HepG2 (cell line): ENCODE data around the gene SELENOV.

Source experiments
- BRD4 ChIP-seq: sonication (generic); formaldehyde crosslinking; IDR thresholded peaks from 2 replicates; pipeline ENCODE4 v1.4.0; 2020; ENCODE audit warnings: missing genetic modification reagents
- CHD2 ChIP-seq: IDR thresholded peaks from 2 replicates; pipeline ENCODE4 v1.6.1; 2011; ENCODE audit warnings: low read depth, low read length, improper control_type of control experiment
- FOXO1 ChIP-seq: sonication (generic); formaldehyde crosslinking; IDR thresholded peaks from 2 replicates; pipeline ENCODE4 v1.4.0; 2020; ENCODE audit warnings: missing genetic modification reagents
- MAX ChIP-seq: IDR thresholded peaks from 2 replicates; pipeline ENCODE4 v1.6.1; 2012; ENCODE audit warnings: inconsistent platforms
- SUZ12 ChIP-seq: fragments of 150-350 bp; IDR thresholded peaks from 2 replicates; pipeline ENCODE4 v1.6.1; 2014; ENCODE audit warnings: low read depth, low read length
- USF2 ChIP-seq, 2 experiments: sonication (generic) in 1 of 2; formaldehyde crosslinking in 1 of 2; IDR thresholded peaks; 2 replicates each; pipeline versions ENCODE4 v1.5.1 to v1.6.1; 2011 to 2020; ENCODE audit warnings: borderline replicate concordance in 1 of 2, low read depth in 1 of 2, low read length in 1 of 2, mild to moderate bottlenecking in 1 of 2, missing genetic modification reagents in 1 of 2, moderate library complexity in 1 of 2
- ZFX ChIP-seq: sonication (generic); formaldehyde crosslinking; IDR thresholded peaks from 2 replicates; pipeline ENCODE4 v1.4.0; 2020; ENCODE audit warnings: mild to moderate bottlenecking, low read depth, missing genetic modification reagents, moderate library complexity
- ZSCAN29 ChIP-seq: sonication (generic); formaldehyde crosslinking; conservative IDR thresholded peaks from 2 replicates; pipeline ENCODE4 v1.4.0; 2020; ENCODE audit warnings: mild to moderate bottlenecking, missing genetic modification reagents

GRCh38 chr19:39509233-39509632 is 5.7 kb upstream of the SELENOV start:
- no peak for TF ChIP-seq ZSCAN29 (CRISPR knock-in tag)
- no peak for TF ChIP-seq MAX
- no peak for TF ChIP-seq USF2 (IDR thresholded peaks at IDR 0.05; ENCODE audit: low read depth, low read length)
- TF ChIP-seq USF2 (CRISPR knock-in tag; IDR thresholded peaks at IDR 0.05; ENCODE audit: borderline replicate concordance), result no peak
- TF ChIP-seq SUZ12, result no peak
- no peak for TF ChIP-seq ZFX (CRISPR knock-in tag)
- no peak for TF ChIP-seq CHD2
- no peak for TF ChIP-seq BRD4 (CRISPR knock-in tag)
- TF ChIP-seq FOXO1, result no peak
